GM21423 (cell line): ENCODE results near the gene ESD.
A peak's percentile ranks its signal among the peaks of the same experiment; 100 is the strongest.
"Not testable (repeated sequence)": the region's sequence is repeated elsewhere in the genome, so short reads cannot be mapped to it uniquely, and the experiment has no call there.

Experiments
- ATAC-seq: cut with Tn5 transposase; IDR thresholded peaks from one replicate; pipeline ENCODE4 v1.9.1; 2021; ENCODE audit warnings: mild to moderate bottlenecking, moderate library complexity; ENCODE audit not compliant: unreplicated experiment

ESD gene

GRCh38 chr13:46796129-46796514 is 839 bp downstream of the ESD start:
- no peak for ATAC-seq

DNA sequence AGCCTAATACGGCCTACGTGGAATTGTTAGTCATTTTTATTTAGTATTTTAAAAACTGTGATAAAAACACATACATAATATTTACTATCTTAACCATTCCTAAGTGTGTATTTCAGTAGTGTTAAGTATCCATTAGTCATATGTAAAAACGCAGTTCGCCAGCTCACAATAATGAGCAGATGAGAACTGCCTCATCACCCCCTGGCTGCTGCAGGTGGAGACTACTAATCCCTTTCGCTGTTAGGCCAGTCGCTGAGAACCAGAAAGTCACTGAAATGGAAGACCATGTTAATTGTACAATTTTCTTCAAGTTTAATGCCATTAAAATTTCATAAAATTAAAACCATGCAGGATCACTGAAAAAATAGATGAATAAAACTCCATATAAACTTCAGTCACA is 1.6 kb downstream of the ESD start:
- ATAC-seq: no peak

GRCh38 chr13:46783504-46783903 is 13.5 kb downstream of the ESD start:
- ATAC-seq: no peak

GRCh38 chr13:46782691-46783090 is 14.3 kb downstream of the ESD start:
- ATAC-seq: no peak

GRCh38 chr13:46782066-46782465 is 14.9 kb downstream of the ESD start:
- no peak for ATAC-seq

- no peak for ATAC-seq
Measured at GRCh38 chr13:46778890-46779289, 18.1 kb downstream of the ESD start.

DNA sequence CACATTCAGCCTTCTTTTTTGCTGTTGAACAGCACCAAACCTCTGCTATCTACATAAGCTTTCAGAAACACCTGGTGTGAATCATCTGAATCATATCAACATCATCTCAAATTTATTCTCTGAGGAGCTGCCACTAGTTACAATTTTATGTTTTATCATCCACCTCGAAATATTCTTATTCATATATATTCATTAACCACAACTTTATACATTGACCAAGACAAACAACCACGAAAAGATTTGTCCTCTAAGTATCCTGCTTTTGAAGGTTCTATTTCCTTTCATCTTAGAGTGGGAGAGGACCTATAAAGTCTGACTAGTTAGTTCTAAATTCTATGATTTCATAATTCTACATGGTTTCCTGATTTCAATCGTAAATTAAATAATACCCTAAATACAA is 18.9 kb downstream of the ESD start:
- ATAC-seq: no peak

DNA sequence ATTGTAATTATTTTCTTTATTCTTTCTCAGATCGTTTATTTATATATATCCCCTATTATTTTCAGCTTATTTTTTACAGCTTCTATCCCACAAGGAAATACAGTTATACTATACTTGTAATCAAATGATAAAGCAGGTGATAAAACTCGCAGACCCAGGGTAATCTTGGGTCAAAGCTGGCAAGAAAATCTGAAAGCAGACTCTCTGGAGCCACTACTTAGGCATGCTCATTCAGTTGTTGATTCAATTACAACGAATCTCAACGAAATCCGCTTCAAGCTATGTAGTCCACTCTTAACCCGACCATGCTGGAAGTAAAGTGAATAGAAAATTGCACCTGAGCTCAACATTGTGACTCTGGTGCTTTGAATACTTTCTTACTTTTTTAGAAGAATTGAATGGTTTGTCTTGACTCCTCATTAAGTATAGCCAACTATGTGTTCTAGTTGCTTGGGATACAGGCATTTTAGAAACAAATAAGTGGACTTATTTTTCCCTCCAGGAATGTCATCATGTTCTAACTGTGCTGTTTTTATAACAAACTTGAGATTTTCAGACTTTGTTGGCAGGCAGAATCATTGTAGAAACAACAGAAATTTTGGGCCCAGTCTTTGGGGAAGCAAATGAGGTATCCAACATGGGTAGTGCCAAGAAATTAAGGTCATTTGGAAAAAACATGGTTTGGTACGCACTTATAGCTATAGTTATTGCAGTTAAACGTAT is 21.4 kb downstream of the ESD start:
- no peak for ATAC-seq

DNA sequence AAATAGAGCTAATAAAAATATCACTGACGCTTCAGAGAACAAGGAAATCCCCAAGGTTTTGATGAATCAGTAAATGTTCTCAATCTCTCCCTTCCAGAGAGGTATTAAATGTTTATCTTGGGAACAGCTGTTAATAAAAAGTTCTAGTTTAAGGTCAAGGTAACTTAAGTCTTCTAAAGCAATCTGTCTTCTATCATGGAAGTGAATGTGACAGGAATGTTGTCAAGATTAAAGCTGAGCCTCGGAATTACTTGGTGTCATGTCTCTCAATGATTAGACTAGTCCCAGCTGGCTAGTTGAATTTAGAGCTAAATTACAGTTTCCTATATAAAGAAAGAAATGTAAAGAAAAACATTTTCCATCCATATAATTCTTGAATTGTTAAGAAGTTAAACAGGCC is 23.4 kb downstream of the ESD start:
- ATAC-seq: no peak

DNA sequence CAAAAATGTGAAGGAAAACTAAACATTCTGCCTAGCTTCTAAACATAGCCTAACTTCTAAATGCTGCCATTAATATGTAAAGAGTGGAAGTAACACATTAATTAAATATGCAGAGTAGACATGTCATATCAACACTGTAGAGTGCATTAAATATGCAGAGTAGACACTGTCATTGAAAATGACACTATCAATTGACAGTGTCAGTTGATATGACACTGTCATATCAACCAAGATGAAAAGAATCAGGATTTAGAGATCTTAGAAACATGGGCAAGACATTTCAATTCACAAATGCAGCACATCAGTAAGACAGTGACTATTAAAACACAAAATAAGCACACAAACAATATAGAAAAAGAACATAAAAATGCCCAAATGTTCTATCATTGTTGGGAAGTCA is 25.3 kb downstream of the ESD start:
- ATAC-seq: no peak

GRCh38 chr13:46769925-46770324 is 27.0 kb downstream of the ESD start:
- ATAC-seq: not testable (repeated sequence)

GRCh38 chr13:46761866-46762265 is 35.1 kb downstream of the ESD start:
- no peak for ATAC-seq

DNA sequence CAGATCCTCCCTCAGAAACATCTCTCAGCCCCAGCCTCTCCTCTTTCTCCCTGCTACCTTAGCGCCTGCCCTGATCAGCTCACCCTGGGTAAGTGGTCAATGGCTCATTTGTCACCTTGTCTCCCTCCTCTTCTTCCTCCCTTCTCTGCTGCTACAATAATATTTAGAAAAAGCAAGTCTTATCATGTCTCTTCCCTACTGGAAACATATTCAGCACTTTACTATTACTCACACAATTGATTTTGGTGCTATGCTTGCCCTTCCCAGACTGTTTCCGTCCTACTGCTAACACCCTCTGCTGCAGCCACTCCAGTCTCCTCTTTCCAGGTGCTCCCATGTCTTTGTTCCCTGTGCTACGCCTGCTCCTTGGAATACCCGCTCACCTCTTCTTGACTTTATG is 35.8 kb downstream of the ESD start:
- no peak for ATAC-seq

GRCh38 chr13:46759846-46760245 is 37.1 kb downstream of the ESD start:
- no peak for ATAC-seq

- ATAC-seq: no peak
Measured at GRCh38 chr13:46757640-46758039, 39.3 kb downstream of the ESD start.

- no peak for ATAC-seq
Measured at GRCh38 chr13:46756977-46757376, 40.0 kb downstream of the ESD start.

GRCh38 chr13:46755508-46755907 is 41.5 kb downstream of the ESD start:
- ATAC-seq: not testable (repeated sequence)

- no peak for ATAC-seq
Measured at GRCh38 chr13:46754812-46755211, 42.1 kb downstream of the ESD start.

GRCh38 chr13:46753917-46754316 is 43.0 kb downstream of the ESD start:
- ATAC-seq: no peak

GRCh38 chr13:46753137-46753536 is 43.8 kb downstream of the ESD start:
- no peak for ATAC-seq

DNA sequence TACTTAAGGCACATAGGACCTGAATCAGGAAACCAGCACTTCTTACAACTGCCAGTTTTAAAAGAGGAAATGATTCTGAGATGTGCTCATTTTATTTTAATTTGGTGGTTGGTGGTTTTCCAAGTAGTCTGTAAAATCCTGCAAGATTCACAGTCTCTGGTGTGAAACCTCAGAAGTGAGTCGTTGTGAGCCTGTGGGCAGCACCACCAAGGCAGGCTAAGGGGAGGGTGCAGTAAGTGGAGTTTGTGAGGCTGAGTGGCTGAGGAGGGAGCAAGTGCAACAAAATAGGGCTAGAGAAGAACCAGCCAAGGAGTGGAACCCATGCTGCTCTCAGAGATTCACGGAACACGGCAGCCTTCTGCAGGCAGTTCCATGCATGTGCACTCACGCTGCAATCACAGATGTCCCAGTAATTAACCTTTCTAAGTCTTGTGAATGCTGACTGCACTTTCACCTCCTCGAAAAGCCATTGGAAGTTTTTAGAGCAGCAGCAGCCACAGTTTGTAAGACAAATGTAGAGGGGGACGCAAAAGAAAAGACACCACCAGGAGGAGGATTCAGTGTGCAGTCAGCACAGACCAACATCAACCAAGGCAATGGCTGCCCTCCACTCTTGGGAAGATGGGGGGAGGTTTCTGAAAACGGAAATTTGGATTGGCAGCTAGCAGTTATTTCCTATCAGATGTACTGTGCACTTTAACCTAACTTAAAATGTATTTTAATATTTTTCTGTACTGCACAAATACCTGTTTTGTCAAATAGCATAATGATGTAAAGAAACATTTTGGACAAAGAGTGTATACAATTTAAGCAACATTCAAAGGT is 44.9 kb downstream of the ESD start:
- ATAC-seq: peak; percentile 92

- no peak for ATAC-seq
Measured at GRCh38 chr13:46749951-46750350, 47.0 kb downstream of the ESD start.
